Epithelial cell of proximal tubule (primary cell): ENCODE results near the gene SHISA8. TPM values are rescaled to one million over a fixed set of nuclear protein-coding genes. Genes with fewer than 3 reads are reported as not detected.

ENCODE experiments used
- DNase-seq: peaks from one replicate; pipeline ENCODE4 v3.0.0-alpha.2; 2011; ENCODE audit warnings: low read depth
- H3K4me3 ChIP-seq: 2 replicates; pipeline ENCODE4 v1.5.1; 2011; ENCODE audit warnings: low read depth, mild to moderate bottlenecking, low read length
- total RNA-seq: library from RNA; depleted of rRNA; stranded (reverse); fragments of >200 nt; gene quantifications from 2 replicates; pipeline ENCODE4 v1.2.3, GENCODE V29; 2015
- TF ChIP-seq, protein P1 (sequence below): conservative IDR thresholded peaks from 2 replicates; pipeline ENCODE4 v1.5.1; 2012; ENCODE audit warnings: low read depth, mild to moderate bottlenecking, low read length

The SHISA8 gene
- not detected in 2 replicates for total RNA-seq

DNA sequence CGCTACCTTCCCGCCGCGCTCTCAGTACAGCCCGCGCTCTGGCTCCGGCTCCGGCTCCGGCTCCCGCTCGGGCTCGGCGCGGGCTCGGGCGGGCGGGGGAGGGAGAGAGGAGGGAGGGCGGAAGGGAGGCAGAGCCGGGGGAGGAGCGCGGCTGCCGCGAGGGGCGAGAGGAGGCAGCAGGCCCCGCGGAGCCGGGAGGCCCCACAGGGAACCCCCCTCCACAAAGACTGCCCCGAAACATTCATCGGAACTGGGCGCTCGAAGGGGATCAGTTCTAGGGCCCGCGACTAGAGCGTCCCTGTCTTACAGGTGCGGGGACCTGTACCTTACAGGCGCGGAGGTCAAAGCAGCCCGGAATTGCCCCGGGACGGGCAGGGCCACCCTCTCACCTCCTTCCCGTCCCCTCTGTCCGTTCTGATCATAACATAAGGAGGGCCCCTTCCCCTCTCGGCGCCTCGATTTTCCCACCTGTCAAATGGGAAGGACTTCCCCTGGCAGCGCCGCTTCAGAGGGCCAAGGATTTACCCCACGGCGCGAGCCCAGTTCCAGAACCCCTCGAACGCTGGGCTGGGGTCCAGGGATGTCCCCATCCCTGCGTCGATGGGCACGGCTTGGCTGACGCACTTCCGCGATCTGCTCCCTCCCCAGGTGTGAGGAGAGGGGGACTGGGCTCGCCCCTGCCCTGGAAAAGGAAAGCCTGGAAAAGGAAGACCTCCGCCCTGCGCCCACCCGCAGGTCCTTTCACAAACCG is at the start of gene SHISA8:
TSS of gene SHISA8 (minus strand) at position 40 of the 751 bp plus-strand sequence. CDS start 407 bp downstream, outside the sequence.
- no peak for DNase-seq
- TF ChIP-seq, protein P1, sequence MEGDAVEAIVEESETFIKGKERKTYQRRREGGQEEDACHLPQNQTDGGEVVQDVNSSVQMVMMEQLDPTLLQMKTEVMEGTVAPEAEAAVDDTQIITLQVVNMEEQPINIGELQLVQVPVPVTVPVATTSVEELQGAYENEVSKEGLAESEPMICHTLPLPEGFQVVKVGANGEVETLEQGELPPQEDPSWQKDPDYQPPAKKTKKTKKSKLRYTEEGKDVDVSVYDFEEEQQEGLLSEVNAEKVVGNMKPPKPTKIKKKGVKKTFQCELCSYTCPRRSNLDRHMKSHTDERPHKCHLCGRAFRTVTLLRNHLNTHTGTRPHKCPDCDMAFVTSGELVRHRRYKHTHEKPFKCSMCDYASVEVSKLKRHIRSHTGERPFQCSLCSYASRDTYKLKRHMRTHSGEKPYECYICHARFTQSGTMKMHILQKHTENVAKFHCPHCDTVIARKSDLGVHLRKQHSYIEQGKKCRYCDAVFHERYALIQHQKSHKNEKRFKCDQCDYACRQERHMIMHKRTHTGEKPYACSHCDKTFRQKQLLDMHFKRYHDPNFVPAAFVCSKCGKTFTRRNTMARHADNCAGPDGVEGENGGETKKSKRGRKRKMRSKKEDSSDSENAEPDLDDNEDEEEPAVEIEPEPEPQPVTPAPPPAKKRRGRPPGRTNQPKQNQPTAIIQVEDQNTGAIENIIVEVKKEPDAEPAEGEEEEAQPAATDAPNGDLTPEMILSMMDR: no peak
- no peak within 1 kb of the TSS for H3K4me3 ChIP-seq

DNA sequence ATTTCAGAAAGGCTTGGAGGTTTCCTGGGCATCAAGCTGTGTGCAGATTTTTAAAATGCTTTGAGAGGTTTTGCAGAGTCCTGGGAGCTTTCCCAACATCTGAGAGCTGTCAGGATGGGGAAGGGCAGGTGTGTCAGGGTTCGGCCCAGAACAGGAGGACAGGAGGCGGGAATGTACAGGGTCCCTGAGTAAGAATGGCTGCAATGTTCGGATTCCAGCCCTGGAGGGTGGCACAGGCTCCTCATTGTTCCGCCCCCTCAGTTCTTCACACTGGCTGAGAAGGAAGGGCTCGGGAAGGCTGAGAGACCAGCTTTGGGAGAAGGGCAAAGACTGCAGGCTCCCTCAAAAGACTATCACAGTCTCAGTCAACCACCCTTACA is 49.2 kb upstream of the SHISA8 start:
- no peak overlapping the region for H3K4me3 ChIP-seq
- no peak for DNase-seq
- TF ChIP-seq, protein P1: no peak

- TF ChIP-seq, protein P1: no peak
- no peak for DNase-seq
- H3K4me3 ChIP-seq: no peak overlapping the region
These were observed 48.7 kb upstream of the SHISA8 start for GRCh38 chr22:41963453-41964111.

GRCh38 chr22:41957941-41958556 is 43.2 kb upstream of the SHISA8 start:
- TF ChIP-seq, protein P1: no peak
- no peak for DNase-seq
- H3K4me3 ChIP-seq: peak overlapping the region; percentile 20

DNA sequence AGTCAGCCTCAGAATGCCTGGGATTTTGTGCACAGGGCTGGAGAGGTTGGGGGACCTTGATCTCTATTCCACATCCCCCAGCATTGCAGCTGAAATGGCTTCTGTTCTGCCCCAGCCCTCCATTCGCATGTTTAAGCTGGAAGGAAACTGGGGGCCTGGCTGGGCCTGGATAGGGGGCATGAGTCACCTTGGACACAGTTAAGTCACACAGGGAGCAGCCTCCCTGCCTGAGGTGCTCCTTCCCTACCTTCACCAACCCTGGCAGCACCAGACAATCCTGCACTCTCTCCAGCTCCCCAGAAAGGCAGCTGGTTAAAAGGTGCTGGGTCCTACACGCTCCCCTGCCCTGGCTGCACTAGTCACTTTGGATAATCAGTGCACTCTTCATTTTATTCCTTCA is 37.8 kb upstream of the SHISA8 start:
- no peak overlapping the region for H3K4me3 ChIP-seq
- DNase-seq: no peak

DNA sequence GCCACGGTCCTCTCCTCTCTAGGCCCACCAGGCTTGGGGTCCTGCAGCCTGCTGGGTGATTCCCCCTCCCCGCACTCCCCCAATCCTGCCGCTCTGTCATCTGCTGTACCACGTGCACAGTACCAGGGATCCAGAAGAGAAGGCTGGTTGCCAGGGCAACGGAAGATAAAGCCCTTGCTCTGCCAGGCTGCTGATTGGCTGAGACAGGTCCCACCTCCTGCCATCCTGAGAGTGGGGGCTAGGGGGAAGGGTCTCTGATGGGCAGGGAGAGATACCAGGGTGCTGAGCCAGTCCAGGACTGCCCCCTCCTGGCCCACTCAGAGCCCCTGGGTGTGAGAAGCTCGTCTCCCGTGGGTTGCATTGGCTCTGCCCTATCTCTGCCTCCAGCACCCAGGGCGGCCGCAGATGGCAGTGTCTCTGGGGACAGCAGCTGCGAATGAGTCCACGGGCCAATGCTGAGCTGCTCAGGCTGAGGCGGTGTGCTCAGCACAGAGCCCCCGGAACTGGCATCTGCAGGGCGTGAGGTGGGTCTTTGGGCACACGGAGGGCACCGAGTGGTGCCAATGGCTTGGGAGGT is 37.1 kb upstream of the SHISA8 start, which contains the start of gene SMIM45:
TSS of gene SMIM45 (plus strand) at position 253 of the 577 bp plus-strand sequence.
- H3K4me3 ChIP-seq: no peak within 1 kb of the TSS
- TF ChIP-seq, protein P1: no peak
- no peak for DNase-seq

More for the DNA sequence above, 37.8 kb upstream of the SHISA8 start:
- TF ChIP-seq, protein P1: no peak
